HG03521 (cell line): ENCODE results near the gene RPL37A.

ENCODE experiments used
- ATAC-seq: cut with Tn5 transposase; IDR thresholded peaks from one replicate; pipeline ENCODE4 v1.9.1; 2021; ENCODE audit warnings: mild to moderate bottlenecking, moderate library complexity; ENCODE audit not compliant: unreplicated experiment

Gene RPL37A

DNA sequence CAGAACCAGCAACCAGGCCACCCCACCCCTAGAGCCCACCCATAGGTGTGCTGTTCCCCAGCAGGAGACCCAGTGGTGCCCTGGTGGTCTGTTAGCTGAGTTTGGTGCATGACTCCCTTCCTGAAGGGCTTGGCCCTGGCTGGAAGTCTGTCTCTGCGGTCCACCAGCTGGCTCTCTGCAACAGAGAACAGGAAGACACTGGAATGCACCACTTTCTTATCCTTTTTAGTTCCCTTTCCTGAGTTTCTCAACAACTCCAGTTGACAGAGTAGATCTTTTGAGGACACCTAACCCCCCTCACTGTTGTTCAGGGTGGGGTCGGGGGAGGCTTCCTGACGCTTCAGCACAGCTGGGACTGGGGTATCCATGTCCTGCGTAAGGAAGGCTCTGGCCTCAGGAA, 11.9 kb upstream of the RPL37A start:
- ATAC-seq, result no peak

DNA sequence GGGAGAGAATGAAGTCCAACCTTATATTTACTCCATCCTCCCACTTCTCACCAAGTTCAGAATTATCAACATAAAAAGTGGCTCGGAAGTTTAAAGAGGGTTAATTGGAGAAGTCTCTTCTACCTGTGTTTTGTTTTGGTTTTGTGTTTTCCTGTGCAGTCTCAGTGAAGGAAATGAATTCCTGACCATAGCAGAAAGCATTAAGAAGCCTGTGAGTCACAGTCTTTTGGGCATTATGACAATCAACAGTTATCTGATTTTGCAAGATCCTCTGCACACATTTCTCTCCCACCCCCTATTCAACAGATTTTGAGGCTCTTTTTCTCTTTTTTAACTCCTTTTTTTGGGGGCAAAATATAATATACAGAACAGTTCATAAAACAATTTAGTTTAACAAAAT, 8.6 kb upstream of the RPL37A start:
- ATAC-seq, result no peak

DNA sequence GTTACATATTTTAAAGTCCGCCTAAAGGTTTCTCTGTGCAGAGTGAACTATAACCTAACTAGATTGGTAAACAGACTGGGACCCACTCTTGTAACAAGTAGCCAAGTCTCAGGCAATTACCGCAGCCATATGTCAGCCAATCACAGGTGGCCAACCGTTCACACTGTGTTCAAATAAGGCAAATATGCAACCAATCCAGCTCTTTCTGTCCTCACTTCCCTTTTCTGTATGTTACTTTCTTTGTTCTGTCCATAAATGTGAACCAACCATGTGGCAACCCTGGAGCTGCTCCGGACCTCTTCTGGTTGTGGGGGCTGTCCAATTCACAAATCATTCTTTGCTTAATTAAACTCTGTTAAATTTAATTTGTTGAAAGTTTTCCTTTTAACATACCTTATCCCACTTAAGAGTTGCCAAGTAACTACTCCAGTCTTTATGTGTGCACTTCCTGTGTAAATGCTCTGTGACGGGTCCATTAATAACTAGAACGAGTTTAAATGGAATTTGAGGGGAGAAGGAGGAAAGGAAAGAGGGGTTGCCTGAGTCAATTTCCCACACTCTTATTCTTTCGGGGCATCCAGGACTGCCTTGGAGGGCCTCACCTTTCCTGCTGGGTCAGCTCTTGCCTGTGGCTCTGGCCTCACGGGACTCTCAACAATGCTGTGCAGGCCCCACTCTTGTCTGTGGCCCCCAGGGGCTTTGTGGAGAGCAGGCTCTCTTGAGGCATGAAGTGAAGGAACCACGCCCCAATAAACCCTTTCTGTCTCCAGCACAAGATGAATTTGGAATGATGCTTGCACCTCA, 6.6 kb upstream of the RPL37A start:
- ATAC-seq, result peak; percentile 66

DNA sequence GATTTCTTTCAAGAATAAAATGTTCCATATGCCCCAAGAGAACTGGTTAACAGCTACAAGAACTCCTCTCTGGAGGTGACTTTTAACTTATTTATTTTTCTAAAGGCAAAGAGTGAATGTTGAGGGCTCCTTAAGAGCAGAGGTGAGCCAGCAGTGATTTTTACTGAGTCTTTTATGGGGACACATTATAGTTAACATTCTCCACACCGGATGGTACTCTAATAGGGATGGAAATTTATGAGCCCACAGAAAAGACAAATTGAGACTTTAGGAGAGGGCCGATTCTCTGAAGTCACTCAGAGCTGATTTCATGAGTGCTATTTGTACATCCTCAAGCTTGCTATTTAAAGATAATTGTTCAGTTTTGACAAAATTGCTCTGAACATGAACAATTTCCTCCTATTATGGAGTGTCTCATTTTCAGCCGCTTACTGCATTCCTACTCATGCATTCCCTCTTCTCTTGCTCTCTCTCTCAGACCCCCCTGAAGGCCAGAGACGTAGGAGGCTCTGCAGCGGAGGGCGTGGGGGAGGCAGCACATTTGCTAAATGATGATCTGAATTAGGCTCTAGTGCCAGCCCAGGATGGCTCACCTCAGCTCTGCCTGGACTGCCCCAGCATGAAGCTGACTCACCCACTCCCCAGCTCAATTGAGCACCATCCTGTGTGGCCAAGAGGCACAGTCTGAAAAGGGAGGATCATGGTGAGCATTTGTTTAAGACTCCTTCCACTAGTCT, 5.9 kb upstream of the RPL37A start:
- ATAC-seq, result no peak

DNA sequence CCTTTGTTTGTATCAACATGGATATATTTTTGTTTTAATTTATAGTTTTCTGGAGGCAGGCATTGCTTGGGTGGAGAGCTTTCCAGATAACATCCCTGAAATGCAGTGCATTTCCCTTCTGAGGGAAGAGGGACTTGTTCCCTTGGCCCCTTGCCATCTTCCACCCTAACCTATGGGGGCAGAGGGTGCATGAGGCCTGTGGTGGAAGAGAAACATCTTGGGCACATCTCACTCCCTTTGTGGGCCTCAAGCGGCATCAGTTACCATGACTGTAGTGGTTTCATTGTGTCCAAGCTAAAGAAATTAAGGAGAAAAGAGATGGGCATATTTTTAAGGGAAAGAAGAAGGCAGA, 5.3 kb upstream of the RPL37A start:
- ATAC-seq, result no peak

DNA sequence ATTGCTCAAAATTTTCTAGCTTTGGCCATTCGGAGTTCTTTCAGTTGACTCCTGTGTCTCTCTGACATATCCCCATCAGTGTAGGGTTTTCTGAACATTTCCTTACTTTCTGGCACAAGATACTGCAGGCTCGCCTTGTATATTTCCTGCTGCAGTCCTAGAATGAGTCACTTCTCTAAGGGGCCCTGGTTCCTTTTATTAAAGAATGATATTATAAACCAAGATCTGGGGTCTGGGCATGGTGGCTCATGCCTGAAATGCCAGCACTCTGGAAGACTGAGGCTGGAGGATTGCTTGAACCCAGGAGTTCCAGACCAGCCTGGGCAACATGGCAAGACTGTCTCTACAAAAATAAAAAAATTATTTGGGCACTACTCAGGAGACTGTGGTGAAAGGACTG, 3.0 kb upstream of the RPL37A start:
- no peak for ATAC-seq

DNA sequence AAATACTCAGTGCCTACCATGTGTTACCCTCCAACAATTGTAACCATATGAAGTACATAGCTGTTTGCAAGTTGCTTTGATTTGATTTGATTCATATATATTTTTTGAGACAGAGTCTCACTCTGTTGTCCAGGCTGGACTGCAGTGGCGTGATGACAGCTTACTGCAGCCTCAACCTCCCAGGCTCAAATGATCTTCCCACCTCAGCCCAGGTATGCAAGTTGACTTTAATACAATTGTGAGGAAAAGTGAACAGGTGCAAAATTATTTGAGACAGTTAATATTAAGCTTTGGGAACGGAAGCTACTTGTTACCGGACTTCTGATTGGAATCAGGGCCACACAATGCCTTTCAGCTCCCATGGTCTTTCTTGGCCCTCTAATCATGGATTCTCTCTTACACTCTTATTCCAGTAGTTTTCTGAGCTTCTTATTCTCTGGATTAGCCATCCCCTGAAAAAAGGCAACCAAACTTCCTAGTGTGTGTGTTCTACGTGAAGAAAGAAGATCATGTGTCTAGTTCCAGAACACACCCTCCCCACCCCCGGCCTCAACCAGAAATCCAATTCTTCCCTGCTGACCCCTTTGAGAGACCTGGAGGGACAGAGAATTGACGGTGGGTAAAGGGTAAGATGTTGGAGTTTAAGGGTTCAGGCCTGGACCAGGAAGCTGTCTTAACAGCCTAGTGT, 1.1 kb upstream of the RPL37A start:
- no peak for ATAC-seq

DNA sequence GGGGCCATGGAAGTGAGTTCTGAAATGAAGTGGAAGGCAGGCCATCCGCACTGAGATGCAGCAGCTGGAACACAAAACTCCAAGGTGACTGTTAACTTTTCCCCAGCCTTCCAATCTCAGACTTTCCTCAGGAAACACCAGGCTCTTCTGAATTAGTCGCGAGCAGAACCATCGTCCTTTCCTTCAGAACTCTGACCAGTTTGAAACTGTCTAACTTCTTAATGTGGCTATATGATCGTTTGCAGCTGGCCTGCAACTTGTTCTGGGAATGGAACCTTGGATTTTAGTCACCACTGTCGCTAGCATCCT, 620 bp upstream of the RPL37A start:
- no peak for ATAC-seq

DNA sequence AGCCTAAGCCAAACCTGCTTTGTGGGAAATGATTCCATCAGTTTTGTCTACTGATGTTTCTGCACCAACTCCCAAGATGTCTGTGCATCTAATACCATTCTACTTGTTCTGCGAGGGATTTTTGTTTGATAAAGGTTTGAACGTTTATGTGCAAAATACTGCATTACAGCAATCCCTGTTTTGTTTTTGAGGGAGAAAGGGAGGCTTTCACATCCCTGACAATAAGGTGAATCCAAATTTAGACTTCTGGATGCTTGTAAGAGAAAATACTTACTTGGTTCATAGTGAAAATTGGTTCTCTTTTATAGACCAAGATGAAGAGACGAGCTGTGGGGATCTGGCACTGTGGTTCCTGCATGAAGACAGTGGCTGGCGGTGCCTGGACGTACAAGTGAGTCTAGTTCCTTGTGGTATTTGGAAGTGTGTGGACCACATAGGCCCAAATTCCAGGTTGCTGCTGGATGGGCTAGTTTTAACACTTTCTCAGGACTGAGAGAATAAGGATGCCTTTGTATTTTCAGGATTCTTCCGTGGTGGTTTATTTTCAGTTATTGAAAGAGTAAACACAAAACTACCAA, 1.1 kb downstream of the RPL37A start:
- no peak for ATAC-seq

DNA sequence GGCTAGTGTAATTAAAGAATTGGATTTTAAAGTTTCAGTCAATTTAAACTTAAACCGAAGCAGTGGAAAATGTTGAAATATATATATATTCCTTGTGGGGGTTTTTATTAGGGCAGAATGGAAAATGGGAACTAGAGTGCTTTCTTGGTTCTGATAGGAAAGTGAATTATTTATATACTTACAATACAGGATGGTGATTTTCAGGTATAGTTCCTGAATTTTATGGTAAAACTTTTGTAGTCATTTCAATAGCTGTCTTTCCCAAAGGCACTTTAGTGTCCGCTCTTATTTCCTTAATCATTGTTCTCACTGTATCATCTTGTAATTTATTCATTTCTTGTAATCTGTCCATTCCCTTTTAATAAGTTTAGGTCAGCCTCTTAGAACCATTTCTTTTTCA, 1.9 kb downstream of the RPL37A start:
- no peak for ATAC-seq

DNA sequence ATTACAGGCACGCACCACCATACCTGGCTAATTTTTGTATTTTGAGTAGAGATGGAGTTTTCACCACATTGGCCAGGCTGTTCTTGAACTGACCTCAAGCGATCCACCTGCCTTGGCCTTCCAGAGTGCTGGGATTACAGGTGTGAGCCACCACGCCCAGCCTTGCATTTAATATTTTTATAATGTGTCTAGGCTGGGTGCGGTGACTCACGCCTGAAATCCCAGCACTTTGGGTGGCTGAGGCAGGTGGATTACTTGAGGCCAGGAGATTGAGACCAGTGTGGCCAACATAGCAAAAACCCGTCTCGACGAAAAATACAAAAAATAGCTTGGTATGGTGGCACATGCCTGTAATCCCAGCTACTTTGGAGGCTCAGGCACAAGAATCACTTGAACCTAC, 3.2 kb downstream of the RPL37A start:
- ATAC-seq, result no peak

DNA sequence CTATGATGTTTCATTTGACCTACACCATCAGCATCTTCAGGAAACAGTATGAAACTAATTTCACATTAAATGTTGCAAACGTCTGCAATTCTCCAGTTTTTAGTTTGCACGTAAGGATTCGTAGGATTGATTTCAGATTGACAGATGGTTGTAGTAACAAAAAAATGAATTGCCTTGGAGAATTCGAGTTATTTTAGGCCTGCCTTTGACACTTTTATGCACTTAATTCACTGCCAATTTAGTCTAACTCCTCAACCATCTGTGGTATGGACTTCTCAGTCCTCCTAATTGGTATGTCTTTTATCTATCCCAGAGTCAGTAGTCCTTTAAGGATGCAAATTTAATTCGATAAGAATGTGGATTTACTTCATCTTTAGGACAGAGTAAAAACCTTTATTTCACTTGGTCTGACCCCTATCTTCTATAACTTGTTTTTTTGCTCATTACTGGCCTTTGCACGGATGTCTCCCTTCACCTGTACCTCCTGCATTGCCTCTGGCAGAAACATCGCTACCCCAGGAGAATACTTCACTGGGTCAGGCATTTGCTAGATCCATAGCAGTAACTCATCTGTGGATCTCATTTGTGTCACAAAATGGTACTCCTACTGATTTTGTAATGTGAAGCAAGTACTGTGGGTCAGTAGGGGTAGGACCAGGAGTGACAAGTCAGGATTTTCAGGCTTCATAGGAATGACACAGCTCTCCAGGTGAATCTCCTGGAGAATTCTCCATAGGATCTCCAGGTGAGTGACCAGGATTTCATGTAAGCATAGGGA, 3.9 kb downstream of the RPL37A start:
- no peak for ATAC-seq

DNA sequence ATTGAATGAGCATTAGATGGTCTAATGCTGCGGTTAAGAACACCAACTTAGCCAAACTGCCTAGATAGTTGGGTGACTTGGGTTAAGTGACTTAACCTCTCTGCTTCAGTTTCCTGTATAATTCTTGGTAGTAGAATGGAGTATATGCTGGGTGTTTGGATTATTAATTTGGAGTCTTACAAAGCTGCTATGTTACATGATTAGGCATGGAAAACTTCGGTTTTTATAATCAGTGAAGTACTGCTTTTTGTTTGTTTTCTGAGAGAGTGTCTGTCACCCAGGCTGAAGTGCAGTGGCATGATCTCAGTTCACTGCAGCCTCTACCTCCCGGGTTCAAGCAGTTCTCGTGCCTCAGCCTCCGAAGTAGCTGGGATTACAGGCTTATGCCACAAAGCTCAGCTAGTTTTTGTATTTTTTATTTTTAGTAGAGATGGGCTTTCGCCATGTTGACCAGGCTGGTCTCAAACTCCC, 4.5 kb downstream of the RPL37A start:
- ATAC-seq, result no peak

DNA sequence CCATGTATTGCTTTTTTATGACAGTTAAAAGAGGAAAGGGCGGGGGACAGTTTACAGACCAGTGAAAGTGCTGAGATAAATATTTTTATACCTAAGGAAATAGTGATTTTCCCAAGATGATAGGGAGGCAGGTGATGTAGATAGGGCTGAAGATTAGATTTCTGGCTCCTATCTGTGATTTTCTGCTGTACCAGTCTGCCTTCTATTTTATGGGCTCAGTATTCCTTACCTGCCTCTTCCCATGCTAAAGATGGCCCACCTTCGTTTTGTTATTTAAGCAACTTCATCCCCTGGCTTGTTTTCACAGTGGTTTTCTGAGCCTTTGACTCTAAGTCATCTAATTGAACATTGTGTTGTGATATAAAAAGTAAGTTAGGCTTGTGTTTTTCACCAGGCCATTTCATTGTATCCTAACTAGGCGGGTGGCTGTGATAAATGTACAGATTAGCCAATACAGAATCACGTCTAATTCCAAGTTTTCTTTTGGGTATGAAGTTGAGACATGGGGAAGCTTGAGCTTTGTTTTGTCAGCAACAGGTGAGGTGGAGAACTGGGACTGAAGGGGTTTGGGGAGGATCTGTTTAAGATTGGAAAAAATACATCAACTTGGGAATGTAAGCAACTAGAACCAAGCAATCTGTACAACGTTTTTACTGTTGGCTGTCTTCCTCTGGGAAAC, 5.2 kb downstream of the RPL37A start:
- ATAC-seq, result no peak

DNA sequence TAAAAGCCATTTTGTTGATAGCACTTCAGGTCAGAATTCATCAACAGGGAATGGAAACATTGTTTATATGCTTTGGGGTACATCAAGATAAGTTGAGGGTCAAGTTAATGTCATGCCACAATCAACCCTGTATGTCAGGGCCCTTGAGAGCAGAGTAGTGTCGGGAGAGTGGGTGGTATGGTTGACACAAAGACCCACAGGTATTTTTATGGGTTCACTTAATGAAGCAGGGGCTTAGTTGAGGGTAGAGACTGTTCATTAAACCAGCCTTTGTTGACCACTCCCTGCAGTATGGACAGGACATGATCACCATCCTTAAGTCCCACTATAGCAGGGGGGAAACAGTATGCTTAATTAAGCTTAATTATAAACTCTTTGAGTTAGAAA, 5.7 kb downstream of the RPL37A start:
- no peak for ATAC-seq

DNA sequence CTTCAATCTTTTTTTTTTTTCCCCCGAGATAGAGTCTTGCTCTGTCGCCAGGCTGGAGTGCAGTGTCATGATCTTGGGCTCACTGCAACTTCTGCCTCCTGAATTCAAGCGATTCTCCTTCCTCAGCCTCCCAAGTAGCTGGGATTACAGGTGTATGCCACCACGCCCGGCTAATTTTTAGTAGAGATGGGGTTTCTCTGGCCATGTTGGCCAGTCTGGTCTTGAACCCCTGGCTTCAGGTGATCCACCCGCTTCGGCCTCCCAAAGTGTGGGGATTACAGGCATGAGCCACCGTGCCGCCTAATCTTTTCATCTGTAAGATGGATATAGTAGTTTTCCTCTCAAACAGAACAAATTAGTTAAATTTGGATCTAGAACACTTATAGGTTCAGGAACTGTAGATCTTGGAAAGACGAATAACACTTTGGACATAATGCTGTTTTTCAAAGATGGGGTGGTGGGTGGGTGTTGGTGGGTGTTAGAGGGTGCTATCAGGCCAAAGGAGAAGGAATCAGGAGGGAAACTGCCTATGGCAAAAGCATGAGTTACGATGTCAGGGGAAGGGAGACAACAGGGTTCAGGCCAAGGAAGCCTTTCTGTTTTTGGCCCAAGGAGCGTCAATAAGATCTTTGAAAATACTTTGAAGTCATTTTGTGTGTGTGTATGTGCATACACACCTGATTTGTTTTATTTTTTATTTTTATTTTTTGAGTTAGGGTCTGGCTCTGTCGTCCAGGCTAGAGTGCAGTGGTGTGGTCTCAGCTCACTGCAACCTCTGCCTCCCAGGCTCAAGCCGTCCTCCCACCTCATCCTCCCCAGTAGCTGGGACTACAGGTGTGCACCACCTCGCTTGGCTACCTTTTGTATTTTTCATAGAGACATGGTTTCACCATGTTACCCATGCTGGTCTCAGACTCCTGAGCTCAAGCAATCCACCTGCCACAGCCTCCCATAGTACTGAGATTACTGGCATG, 6.8 kb downstream of the RPL37A start:
- ATAC-seq, result no peak

DNA sequence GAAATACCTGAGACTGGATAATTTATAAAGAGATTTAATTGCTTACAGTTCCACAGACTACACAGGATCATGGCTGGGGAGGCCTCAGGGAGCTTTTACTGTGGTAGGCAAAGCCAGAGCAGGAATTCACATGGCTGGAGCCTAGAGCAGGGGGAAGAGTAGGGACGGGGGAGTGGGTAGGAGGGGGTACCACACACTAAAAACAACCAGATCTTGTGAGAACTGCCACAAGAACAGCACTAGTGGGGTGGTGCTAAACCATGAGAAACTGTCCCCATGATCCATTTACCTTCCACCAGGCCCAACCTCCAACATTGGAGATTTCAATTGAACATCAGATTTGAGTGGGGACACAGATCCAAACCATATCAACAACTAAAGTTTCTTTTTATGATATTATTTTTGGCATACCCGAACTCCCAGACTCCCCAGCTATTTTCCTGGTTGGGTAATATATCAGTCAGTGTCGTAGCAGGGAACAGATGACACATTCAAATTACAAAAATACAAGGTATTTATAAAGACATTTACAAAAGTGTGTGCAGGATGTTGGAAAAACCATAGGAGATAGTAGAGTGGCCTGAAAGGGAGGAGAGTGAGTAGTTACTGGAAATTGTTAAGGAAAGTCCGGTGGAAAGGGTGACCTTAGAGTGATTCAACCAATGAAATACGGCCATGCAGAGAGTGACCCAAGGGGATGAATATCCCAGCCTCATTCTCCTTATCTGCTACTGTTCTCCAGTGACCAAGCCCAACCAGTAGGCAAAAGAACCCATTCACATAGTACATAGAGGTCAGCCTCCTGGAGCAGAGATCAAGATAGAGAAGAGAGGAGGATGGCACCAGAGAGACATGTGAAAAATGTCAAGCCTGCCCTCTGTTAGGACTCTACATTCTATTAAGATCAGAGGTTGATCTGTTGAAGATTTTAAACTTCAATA, 8.8 kb downstream of the RPL37A start:
- ATAC-seq, result no peak

DNA sequence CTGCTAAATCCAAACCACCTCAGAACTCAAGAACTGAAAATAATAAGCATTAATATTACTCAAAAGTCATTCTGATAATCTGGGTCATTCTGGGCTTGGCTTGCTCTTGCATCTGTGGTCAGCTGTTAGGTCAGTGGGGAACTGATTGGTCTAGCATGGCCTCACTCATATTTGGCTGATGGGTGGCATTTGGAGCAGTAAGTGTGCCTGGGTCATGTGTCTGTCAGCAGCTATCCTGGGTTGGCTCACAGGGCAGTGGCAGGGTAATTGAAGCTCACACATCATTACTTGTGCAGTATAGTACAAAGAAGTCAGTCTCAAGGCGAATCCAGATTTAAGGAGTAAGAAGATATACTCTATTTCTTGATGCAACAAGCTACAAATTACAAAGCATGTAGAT, 9.6 kb downstream of the RPL37A start:
- ATAC-seq, result no peak
